PFSK-1 (cell line): Measurements from ENCODE around the gene HCST.

Source experiments
- FOXP2 ChIP-seq: optimal IDR thresholded peaks from 2 replicates; pipeline ENCODE3; 2011; ENCODE audit warnings: borderline replicate concordance, control low read depth, inconsistent platforms; ENCODE audit not compliant: insufficient read depth; ENCODE audit errors: extremely low read length, extremely low read depth
- POLR2AphosphoS5 ChIP-seq: IDR thresholded peaks from 2 replicates; pipeline ENCODE4 v1.6.1; 2012; ENCODE audit warnings: low read depth, mild to moderate bottlenecking, control low read depth, low read length, moderate library complexity
- REST ChIP-seq, 2 experiments: IDR thresholded peaks; 2 replicates each; pipeline versions ENCODE4 v1.6.1 to v1.8.0; 2011 to 2012; ENCODE audit warnings: low read depth in 2 of 2, low read length in 2 of 2, control low read depth in 1 of 2, inconsistent platforms in 1 of 2, mild to moderate bottlenecking in 1 of 2, moderate library complexity in 1 of 2; ENCODE audit not compliant: insufficient read depth in 1 of 2
- SIN3A ChIP-seq: IDR thresholded peaks from 2 replicates; pipeline ENCODE4 v1.6.1; 2012; ENCODE audit warnings: mild to moderate bottlenecking, low read length, moderate library complexity, borderline replicate concordance; ENCODE audit not compliant: insufficient read depth
- TAF1 ChIP-seq: IDR thresholded peaks from 2 replicates; pipeline ENCODE4 v1.6.1; 2012; ENCODE audit warnings: low read length, control low read depth, borderline replicate concordance; ENCODE audit not compliant: insufficient read depth

HCST gene

GRCh38 chr19:35938282-35939224 is 36.2 kb downstream of the HCST start:
- TF ChIP-seq POLR2AphosphoS5 (no peak), TAF1 (no peak), SIN3A (no peak), REST (IDR thresholded peaks at IDR 0.05; ENCODE audit: insufficient read depth in 1 of 2, low read depth in 2 of 2, low read length in 2 of 2) (no peak), FOXP2 (no peak)

GRCh38 chr19:35939307-35940077 is 37.2 kb downstream of the HCST start:
- TF ChIP-seq REST (IDR thresholded peaks at IDR 0.05; ENCODE audit: insufficient read depth in 1 of 2, low read depth in 2 of 2, low read length in 2 of 2) (no peak), TAF1 (no peak), SIN3A (no peak), FOXP2 (no peak), POLR2AphosphoS5 (no peak)

- no peak for TF ChIP-seq POLR2AphosphoS5
- TF ChIP-seq REST (IDR thresholded peaks at IDR 0.05; ENCODE audit: insufficient read depth in 1 of 2, low read depth in 2 of 2, low read length in 2 of 2), result no peak
- TF ChIP-seq TAF1, result no peak
- TF ChIP-seq SIN3A, result no peak
- no peak for TF ChIP-seq FOXP2
These were observed 37.9 kb downstream of the HCST start for GRCh38 chr19:35940078-35940775.

GRCh38 chr19:35940839-35941238 is 38.5 kb downstream of the HCST start:
- no peak for TF ChIP-seq POLR2AphosphoS5

GRCh38 chr19:35942235-35942634 is 39.9 kb downstream of the HCST start:
- no peak for TF ChIP-seq POLR2AphosphoS5
- no peak for TF ChIP-seq REST (IDR thresholded peaks at IDR 0.05; ENCODE audit: insufficient read depth in 1 of 2, low read depth in 2 of 2, low read length in 2 of 2)
- TF ChIP-seq FOXP2, result no peak
- TF ChIP-seq TAF1, result no peak
- no peak for TF ChIP-seq SIN3A
